Measurements from ENCODE around the gene LRP8.

LRP8 gene

DNA sequence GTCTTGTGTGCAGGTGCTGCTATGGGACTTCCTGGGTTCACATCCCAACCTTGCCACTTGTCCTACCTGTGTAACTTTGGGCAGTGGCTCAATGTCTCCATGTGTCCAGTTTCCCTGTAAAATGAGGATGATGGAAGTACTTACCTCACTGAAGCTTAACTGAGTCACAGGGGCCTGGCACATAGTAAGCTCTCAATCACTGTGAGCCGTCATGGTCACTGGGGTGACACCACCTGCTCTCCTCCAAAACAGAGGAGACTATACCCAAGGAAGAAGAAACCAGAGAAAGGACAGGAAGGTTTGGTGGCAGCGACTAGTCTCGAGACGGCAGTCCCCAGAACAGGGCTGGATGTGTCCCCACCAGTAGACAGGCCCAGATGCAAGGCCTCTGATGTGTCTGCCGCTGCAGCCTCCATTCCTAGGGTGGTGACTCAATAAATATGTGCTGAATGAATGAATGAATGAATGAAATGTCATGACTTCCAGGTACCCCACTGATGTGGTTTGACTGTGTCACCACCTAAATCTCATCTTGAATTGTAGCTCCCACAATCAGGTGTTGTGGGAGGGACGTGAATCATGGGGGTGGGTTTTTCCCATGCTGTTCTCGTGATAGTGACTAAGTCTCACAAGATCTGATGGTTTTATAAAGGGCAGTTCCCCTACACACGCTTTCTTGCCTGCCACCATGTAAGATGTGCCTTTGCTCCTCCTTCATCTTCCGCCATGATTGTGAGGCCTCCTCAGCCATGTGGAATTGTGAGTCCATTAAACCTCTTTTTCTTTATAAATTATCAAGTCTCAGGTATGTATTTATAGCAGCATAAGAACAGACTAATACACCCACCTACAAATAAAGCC, 13.0 kb upstream of the LRP8 start:
- DNase-seq, result no peak

DNA sequence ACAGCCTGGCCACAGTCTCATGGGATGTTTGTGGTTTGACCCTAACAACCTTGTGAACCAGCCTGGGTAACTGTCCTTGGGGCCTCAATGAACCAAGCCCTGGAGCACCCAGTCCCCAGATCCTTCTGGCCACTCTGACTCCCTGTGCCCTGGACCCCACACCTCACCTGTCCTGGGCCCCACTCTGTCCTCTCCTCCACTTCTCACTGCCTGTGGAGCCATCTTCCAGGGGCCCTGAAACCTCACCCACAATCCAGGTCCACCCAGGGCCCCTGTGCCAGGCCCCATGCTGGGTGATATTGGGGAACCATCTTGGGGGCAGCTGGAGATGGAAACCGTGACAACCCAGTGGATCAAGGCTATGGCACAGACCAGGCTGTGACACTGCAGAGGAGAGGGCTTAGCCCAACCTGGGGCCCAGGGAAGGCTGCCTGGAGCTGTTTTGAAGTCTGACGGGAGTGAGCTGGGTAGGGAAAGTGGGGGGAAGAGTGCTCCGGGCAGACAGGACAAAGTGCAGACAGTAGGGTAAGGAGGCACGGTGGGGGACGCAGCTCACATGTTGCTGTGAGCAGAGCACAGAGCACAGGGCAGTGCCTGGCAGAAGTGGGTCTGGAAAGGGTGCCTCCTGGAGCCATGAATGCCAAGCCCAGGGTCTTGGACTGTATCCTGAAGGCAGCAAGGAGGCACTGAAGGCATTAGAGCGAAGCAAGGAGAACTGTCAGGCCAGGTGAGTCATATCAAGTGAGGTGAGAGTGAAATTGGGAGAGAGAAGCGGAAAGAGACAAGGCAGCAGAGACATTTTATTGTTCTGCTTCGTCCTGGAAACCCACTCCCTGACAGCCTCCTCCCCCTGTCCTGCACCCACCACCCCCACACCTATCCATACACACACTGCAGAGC, 12.1 kb upstream of the LRP8 start:
- DNase-seq, result no peak

DNA sequence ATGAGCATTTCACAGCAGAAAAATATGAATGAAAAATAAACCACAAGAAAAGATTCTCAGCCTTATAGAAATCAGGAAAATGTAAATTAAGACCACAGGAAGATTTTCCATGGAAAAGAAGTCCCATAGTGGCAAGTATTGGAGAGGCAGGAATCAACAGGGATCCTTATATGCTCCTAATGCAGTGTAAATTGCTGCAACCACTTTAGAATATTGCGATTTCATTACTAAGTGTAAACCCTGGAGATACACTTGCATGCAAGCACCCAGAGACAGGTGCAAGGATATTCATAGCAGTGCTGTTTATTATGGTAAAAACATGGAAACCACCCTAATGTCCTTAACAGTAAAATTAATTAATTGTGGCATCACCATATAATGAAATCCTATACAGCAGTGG, 10.6 kb upstream of the LRP8 start:
- DNase-seq, result no peak

DNA sequence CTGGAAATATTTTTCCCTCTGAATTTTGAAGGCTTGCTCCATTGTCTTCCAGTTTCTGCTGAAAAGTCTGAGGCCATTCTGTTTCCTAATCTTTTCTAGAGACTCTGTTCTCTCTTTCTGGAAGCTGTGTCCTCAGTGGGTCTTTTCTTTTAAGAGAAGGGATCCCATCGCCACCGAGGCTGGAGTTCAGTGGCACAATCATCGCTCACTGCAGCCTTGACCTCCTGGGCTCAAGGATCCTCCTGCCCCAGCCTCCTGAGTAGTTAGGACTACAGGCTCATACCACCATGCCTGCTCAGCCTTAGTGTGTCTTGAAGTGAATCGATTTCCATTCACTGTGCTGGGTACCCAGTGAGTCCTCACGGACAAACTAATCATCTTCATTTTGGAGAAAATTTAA, 9.6 kb upstream of the LRP8 start:
- DNase-seq, result no peak

DNA sequence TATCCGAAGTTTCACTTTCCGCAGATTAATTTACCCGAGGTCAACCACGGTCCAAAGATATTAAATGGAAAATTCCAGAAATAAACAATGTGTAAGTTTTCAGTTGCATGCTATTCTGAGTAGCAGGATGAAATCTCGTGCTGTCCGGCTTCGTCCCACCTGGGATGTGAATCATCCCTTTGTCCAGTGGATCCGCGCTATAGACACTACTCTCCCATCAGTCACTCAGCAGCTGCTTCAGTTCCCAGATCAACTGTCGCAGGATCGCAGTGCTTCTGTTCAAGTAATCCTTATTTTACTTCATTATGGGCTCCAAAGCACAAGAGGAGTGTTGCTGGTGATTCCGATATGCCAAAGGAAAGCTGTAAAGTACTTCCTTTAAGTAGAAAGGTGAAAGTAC, 8.3 kb upstream of the LRP8 start:
- no peak for DNase-seq

DNA sequence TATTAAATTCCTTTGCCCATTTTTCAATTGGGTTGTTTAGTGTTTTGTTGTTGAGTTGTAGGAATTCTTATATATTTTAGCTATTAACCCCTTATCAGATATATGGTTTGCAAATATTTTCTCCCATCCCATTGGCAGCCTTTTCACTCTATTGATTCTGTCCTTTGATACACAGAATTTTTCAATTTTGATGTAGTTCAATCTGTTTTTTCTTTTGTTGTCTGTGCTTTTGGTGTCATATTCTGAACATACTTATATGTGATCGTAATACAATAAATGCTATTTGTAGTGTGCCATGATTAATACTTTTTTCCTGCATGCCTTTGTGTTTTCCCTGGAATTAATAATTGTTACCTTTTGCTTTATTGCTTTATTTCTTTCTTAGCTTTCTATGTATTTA, 7.8 kb upstream of the LRP8 start:
- DNase-seq, result no peak

DNA sequence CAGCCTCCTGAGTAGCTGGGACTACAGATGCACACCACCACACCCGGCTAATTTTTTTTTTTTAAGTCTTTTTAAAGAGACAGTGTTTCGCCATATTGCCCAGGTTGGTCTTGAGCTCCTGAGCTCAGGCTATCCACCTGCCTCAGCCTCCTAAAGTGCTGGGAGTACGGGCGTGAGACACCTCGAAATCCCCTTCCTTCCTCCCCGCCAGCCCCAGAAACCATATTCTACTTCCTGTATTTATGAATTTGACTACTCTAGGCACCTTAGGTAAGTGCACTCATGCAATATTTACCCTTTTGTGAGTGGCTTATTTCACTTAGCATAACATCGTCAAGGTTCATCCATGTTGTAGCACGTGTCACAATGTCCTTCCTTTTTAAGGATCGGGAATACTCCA, 6.9 kb upstream of the LRP8 start:
- no peak for DNase-seq

DNA sequence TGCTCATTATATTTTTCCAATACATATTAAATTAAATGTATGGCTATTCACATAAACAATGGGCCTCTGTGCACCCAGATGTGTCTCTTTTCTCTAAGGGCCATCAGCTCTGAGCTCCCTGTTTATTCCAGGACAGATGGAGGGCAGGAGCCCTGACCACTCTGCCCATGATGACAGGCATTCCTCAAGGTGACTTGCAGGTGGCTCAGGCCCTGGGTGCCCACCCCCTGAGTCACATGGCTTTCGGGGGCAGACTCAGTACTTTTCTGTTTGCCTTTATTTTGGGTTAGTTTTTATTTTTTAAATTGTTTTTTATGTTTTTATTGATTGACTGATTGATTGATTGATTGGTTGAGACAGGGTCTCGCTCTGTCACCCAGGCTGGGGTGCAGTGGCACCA, 6.4 kb upstream of the LRP8 start:
- no peak for DNase-seq

DNA sequence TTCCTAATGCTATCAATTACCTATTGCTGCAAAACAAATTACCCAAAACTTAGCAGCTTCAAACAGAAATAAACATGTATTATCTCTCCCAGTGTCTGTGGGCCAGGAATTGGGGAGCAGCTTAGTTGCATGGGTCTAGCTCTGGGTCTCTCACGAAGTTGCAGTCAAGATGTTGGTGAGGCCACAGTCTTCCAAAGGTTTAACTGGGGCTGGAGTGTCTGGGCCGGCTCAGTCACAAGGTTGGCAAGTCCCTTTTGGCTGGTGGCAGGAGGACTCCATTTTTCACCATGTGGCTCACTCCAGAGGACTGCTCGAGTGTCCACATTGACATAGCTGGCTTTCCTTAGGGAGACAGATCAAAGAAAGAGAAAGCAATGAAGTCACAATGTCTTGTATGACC, 5.0 kb upstream of the LRP8 start:
- no peak for DNase-seq

DNA sequence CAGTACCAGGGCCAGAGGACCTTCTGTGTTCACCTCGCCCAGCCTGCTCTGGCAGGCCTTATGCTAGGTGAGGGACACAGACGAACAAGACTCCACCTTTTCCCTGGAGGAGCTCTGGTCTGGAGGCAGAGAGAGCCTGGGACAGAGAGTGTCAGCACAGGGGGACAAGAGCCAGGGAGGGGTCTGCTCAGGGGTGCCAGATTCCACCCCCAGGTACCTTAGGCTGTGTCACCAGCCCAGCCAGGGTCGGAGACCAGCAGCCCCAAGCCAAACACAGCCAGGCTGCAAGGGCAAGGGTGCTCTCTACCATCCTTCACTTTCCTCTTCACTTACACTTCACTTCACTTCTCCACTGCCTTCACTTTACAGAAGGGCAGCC, 4.3 kb upstream of the LRP8 start:
- no peak for DNase-seq

DNA sequence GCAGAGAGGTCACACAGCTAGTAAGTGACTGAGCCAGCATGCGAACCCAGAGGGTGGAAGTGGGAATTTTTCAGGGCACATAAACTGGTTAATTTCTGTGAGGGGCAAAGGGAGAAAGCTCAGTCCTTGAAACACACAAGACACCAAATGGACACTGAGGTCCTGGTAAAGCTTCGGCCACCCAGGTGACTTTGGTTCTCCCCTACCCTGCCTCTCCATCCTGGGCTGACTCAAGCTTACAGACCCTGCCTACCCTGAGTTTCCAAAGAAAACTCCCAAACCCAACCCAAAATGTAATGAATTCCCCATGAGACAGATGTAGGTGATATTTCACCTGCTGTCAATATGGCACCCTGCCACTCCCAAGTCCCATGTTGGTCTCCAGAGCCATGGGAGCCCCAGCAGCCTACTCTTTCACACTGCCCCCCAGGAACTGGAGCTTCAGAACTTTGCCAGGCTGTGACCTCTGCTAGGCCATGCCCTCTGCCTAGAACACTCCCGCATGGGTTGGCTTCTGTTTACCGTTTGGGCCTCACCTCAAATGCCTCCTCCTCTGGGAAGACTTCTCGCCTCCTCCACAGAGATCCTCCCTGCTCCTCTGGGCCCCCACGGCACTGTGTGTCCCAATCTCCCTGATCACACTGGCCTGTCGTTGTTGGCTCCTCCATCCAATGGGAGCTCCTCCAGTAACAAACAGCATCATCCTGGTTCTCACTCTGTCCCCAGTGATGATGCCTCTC, 3.7 kb upstream of the LRP8 start:
- DNase-seq, result no peak

DNA sequence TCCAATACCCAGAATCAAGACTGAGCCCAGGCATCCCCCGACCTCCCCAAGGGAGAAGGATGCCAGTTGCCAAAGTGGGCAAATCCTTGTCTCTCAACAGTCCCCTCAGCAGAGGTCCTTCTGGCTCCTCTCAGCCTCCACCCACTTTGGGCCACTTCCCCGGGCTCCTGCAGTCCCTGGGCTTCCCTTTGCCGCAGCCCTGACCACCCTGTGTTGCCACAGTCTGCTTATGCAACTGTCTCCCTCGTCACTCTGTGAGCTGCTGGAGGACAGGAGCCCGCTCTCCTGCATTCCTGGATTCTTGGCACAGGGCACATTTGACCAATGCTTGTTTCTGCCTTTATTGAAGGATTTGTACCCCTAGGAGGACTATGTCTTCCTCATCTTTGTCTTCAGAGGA, 2.9 kb upstream of the LRP8 start:
- no peak for DNase-seq

DNA sequence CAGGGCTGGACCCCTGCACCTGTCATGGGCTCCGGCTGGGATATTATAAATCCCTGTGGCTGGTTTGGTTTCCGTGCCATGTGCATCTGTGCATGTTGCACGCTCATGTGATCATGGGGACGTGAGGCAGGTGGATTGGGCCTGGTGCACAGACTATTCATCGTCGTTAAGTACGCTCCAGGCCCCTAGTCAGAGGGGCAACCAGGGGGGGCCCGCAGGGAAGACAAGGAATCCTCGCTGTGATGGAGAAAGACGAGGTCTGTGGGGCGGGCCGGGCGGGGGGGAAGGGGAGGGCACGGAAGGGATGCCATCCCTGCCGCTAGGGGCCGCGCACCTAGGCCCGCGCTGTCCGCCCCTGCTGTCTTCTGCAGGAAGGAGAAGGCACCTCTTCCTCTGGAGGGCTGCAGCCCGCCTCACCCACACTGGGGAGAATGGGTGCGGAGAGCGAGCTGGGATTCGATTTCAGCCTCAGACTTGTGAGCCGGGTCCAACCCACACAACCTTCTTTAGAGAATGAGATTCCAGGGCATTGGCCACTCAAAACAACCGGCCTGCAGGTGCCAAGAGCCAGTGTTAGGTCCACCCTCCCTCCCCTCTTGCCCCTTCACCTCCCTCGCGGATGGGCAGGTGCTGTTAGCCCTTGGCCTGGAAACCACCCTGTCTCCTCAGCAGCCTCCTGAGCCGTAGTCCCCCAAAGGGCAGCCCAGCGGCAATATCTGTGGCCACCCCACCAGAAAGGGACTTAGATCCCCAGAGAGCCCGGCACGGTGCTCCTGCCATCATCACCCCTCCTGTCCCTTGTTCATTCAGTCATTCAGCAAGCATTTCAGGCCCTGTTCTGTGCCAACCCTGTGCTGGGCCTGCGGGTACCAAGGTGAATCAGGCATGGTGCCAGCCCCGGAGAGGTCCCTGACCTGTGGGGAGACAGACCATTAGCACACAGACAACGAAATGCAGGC, 950 bp upstream of the LRP8 start:
- DNase-seq, result peak in 1 of 58 donors; percentile 31

DNA sequence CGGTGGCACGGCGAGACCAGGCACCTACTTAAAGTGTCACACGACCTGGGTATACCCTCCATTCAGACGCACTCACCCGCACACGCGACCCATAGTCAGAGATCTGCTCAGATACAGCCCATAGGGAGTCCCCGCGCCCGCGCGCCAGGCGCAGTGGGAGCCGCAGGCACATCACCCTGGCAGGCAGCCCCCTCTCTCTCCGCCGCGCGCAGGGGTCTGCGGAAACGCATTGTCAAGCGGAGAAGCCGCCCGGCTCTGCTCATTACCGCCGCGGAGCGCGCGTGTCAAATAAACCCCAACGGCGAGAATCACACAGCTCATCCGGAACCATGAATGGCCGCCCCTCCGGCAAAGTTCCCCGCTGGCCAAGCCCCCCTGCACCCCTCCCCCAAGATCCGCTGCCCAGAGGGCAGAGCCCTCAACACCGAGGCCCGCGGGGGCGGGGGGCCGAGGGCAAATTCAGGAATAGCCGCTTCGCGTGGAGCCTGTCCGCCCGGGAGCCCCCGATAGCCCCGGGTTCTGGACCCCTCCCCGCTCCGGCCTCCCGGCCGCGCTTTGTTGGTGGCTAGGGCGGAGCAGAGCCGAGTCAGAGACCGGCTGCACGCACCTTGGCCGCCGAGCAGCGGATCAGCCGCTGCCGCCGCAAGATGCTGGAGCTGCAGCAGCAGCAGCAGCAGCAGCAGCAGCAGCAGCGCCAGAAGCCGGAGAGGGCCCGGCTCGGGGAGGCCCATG, 522 bp downstream of the LRP8 start:
- DNase-seq, result peak in 14 of 58 donors; percentile 21 to 77 (median 34)

DNA sequence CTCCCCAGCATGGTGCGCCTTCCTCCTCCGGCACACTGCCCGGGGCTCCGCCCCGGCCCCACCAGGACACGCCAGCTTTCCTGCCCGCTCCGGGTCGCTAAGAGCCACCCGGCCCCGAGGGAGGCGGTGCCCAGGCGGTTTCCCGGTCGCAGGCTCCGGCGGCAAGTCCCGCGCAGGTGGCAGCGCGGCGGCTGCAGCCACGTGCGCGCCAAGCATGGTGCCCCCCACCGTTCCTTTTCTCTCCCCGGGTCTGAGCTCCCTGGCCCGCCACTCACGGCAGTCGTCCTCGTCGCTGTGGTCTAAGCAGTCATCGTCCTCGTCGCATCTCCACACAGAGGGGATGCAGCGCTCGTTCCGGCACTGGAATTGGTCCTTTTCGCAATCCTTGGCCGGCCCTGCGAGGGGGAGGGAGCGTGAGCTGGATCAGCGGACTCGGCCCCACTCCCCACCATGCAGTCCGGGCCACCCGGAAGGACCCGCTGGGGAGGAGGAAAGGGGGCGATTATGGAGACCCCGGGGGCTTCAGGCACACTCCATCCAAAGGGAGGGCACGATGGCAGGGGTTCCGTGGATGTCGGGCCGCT, 1.2 kb downstream of the LRP8 start:
- peak in 2 of 58 donors; percentile 38 to 48 for DNase-seq

DNA sequence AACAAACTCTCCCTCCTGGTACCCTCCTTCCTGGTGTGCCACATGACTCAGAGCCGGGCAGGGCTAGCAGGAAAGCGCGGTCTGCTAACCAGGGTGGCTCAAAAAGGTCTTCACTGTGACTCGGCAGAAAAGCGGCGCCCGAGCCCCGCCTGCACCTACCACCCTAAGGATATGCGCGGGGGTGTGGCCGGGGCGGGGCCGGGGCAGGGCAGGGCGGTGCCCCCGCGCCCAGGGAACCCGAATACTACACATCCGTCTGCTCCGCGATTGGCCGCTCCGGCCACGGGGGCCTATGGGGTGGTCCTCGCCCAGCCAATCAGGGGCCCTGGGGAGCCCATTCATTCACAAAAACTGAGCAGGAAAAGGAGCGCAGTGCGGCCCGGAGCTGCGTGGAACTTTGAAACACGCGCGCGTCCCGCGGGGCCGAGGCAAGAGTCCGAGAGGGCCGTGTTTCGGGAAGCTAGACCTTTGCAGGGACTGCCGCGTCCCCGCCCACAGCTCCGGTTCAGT, 1.7 kb downstream of the LRP8 start:
- peak in 55 of 58 donors; percentile 19 to 84 (median 67) for DNase-seq

DNA sequence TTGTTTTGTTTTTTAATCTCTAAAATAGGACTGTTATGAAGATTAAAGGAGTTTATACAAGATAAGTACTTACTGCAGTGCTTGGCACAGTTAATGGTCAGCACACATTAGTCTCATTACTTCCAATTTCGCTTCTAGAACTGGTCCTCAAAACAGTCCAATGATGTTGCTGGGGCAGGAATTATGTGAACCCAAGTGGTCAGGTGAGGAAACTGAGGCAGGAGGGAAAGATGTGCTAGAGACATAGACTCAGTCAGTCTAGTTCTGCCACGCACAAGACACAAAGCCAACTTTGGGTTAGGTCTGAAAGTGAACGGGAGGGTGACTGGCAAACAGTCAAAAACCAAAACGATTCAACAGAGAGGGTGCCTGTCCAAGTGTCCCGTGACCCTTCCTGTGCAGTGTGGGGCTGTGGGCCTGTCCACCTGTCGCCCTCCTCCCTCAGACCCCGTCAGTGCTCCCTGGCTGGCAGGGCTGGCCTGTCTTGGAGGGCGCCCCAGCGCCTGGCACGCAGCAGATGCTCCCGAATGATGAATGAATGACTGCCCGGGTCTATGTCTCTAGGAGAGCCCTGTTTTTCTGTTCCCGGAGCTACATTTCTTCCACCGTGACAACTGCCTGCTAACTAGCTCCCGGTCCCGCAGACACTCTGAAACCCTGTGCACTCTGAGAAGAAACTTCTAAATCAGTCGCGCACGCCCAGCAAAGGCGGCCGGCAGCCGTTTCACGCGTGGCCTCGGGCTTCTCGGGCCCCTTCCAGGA, 2.4 kb downstream of the LRP8 start:
- no peak for DNase-seq

DNA sequence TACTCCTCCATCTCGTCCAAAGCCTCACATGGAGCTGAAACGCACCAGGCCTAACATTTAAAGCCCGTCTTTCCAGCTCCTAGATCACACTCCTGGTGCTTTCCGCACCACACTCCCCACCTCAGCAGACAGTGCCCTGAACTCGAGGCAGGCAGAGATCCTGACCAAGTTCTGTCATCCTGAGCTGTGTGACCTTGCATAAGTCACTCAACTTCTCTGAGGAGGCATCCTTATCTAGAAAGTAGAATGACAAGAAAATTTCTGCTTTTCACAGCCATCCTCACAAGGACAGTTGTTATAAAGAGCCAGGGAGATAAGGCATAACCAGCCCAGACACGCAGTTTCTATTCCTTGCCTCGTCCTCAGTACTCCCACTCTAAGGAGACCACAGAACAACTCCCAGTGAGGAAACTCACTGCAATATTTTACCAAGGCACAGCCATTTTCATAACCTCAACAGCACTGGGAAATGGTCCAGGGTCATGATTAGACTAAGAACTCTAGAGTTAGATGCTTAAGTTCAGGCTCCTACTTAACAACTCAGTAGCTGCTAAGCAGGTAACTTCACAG, 3.1 kb downstream of the LRP8 start:
- no peak for DNase-seq
